Measurements from ENCODE around the gene SCUBE3. TPM values are rescaled to one million over a fixed set of nuclear protein-coding genes. Genes with fewer than 3 reads are reported as not detected.

Gene SCUBE3
- total RNA-seq, 8 experiments from 2014 or later = 2.6 to 14.6 (median 3.3) TPM

DNA sequence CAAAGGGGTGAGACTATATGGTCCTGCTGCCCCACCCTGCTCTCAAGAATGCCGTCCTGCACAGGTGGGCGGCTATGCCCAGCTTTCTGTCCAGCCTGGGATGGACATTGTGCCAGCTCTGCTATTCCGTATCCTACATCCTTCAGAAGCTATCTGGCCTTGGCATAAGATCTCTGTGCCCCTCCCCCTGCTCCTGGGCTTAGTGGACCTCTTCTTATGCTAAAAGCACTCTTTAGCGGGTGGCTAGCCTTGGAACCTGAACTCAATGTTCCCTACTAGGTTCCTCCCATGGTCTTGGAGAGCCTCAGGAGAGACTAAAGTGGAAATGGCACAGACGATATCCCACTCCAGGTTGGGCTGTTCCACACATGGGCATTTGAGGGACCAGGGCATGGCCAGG, 22.5 kb downstream of the SCUBE3 start:
- H3K4me3 ChIP-seq = no peak overlapping the region
- ATAC-seq (replicated peaks in 6 of 8) = no peak
- in situ Hi-C loops (cut with MboI; ENCODE audit: low pct_unique_long_range_greater_than_20kb in 2 of 9, low sequenced_read_pairs in 9 of 9, unreplicated experiment in 9 of 9) = loop anchor here in 4 of 9 experiments (25.0 kb wide), 2 partner anchors 99 to 249 kb away; partner anchors contain the start of gene TCP11 (in 1 of the 4)
- peaks cover 0 to 6% of the 10 kb centered on the region in 2 donors for H3K4me1 ChIP-seq (replicated peaks in 1 of 2)
- 83 to 100% (median 96%) methylated on average over 1 to 3 of the region's 5 CpGs; no CpG with 5 or more reads in 2 of the 10 experiments for WGBS, 10 experiments
- no peak overlapping the region for H3K27ac ChIP-seq

DNA sequence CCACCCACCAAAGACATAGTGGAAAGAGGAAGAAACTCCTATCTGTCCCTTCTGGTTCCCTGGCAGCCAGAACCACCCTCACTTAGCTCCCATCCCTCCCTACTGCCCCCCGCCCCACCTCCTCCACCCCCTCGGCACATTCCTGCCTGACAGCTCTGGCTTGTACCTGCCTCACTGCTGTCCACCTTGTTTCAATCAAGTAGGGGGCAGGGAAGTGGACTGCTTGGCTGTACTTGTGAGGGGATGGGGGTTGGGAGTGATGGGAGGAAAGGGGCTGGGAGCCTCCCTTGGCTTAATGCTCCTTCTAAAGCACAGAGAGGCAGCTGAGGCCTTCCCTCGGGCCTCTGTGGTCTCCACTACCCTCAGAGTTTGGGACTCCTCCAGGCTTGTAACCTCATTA, 23.7 kb downstream of the SCUBE3 start:
- Histone ChIP-seq H3K4me1 (replicated peaks in 1 of 2) (peaks cover 0 to 6% of the 10 kb centered on the region in 2 donors), H3K4me3 (no peak overlapping the region), H3K27ac (no peak overlapping the region)
- in situ Hi-C loops (cut with MboI; ENCODE audit: low pct_unique_long_range_greater_than_20kb in 2 of 9, low sequenced_read_pairs in 9 of 9, unreplicated experiment in 9 of 9) = loop anchor here in 4 of 9 experiments (25.0 kb wide), 2 partner anchors 100 to 250 kb away; partner anchors contain the start of gene TCP11 (in 1 of the 4)
- 60% methylated on average over 1 of the region's 3 CpGs; no CpG with 5 or more reads in 9 of the 10 experiments for WGBS, 10 experiments
- no peak for ATAC-seq (replicated peaks in 6 of 8)

- 54 to 100% (median 100%) methylated on average over 1 to 2 of the region's 3 CpGs; no CpG with 5 or more reads in 7 of the 10 experiments for WGBS, 10 experiments
- Histone ChIP-seq H3K4me1 (replicated peaks in 1 of 2) (peaks cover 0 to 6% of the 10 kb centered on the region in 2 donors), H3K4me3 (no peak overlapping the region), H3K27ac (no peak overlapping the region)
- ATAC-seq (replicated peaks in 6 of 8) = peak in 1 of 8 experiments; percentile 44
- in situ Hi-C loops (cut with MboI; ENCODE audit: low pct_unique_long_range_greater_than_20kb in 2 of 9, low sequenced_read_pairs in 9 of 9, unreplicated experiment in 9 of 9) = loop anchor here in 4 of 9 experiments (25.0 kb wide), 2 partner anchors 102 to 252 kb away; partner anchors contain the start of gene TCP11 (in 1 of the 4)
Observed at GRCh38 chr6:35238843-35239289, 25.1 kb downstream of the SCUBE3 start.

GRCh38 chr6:35239581-35239980, 25.8 kb downstream of the SCUBE3 start:
- H3K4me3 ChIP-seq = no peak overlapping the region
- H3K4me1 ChIP-seq (replicated peaks in 1 of 2) = peaks cover 0 to 6% of the 10 kb centered on the region in 2 donors
- in situ Hi-C loops (cut with MboI; ENCODE audit: low pct_unique_long_range_greater_than_20kb in 2 of 9, low sequenced_read_pairs in 9 of 9, unreplicated experiment in 9 of 9) = loop anchor here in 4 of 9 experiments (25.0 kb wide), 2 partner anchors 102 to 252 kb away; partner anchors contain the start of gene TCP11 (in 1 of the 4)
- no peak overlapping the region for H3K27ac ChIP-seq
- ATAC-seq (replicated peaks in 6 of 8) = peak in 1 of 8 experiments; percentile 26
- WGBS, 10 experiments = 80 to 100% (median 91%) methylated on average over 2 to 4 of the region's 4 CpGs; no CpG with 5 or more reads in 3 of the 10 experiments

DNA sequence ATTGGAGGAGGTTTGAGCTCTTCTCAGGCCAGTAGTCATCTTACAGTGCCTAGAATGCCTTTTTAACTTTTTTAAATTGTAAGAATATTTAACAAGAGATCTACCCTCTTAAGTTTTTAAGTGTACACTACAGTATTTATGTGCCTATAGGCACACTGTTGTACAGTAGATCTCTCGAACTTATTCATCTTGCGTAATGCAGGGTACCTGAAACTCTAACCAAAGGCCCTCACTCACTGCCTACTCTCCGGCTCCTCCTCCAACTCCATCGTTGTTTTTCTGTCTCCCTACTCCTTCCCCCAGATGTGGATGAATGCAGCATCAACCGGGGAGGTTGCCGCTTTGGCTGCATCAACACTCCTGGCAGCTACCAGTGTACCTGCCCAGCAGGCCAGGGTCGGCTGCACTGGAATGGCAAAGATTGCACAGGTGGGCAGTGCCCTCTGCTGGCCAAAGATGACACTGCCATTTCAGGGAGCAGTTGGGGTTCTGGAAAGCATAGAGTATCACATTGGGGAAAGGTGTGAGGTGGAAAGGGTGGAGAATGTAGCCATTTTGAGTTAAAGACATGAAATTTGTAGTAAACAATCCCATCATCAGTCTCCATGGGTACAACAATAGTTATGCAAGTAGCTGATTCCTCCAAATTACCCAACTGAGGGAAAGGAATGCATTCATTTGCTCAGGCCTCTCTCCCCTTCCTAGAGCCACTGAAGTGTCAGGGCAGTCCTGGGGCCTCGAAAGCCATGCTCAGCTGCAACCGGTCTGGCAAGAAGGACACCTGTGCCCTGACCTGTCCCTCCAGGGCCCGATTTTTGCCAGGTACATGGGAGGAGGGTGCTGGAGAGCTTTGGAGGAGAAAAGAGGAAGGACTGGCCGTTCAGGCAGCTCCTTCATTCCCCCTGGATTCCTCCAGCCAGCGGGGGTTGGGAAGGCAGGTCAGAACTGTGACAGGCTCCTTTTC, 27.4 kb downstream of the SCUBE3 start:
- Histone ChIP-seq H3K4me1 (replicated peaks in 1 of 2) (peaks cover 0 to 6% of the 10 kb centered on the region in 2 donors), H3K4me3 (no peak overlapping the region), H3K27ac (no peak overlapping the region)
- in situ Hi-C loops (cut with MboI; ENCODE audit: low pct_unique_long_range_greater_than_20kb in 2 of 9, low sequenced_read_pairs in 9 of 9, unreplicated experiment in 9 of 9) = loop anchor here in 4 of 9 experiments (25.0 kb wide), 2 partner anchors 104 to 254 kb away; partner anchors contain the start of gene TCP11 (in 1 of the 4)
- WGBS, 10 experiments = 27 to 93% (median 45%) methylated on average over 1 to 10 of the region's 12 CpGs; no CpG with 5 or more reads in 3 of the 10 experiments
- ATAC-seq (replicated peaks in 6 of 8) = peak; percentile 81 to 98 (median 90)

- no peak overlapping the region for H3K27ac ChIP-seq
- H3K4me1 ChIP-seq (replicated peaks in 1 of 2) = peaks cover 0 to 6% of the 10 kb centered on the region in 2 donors
- in situ Hi-C loops (cut with MboI; ENCODE audit: low pct_unique_long_range_greater_than_20kb in 2 of 9, low sequenced_read_pairs in 9 of 9, unreplicated experiment in 9 of 9) = loop anchor here in 4 of 9 experiments (25.0 kb wide), 2 partner anchors 105 to 255 kb away; partner anchors contain the start of gene TCP11 (in 1 of the 4)
- WGBS, 10 experiments = 80 to 100% (median 100%) methylated on average over 1 to 3 of the region's 5 CpGs; no CpG with 5 or more reads in 7 of the 10 experiments
- ATAC-seq (replicated peaks in 6 of 8) = no peak
- no peak overlapping the region for H3K4me3 ChIP-seq
Observed at GRCh38 chr6:35242486-35242885, 28.7 kb downstream of the SCUBE3 start.

DNA sequence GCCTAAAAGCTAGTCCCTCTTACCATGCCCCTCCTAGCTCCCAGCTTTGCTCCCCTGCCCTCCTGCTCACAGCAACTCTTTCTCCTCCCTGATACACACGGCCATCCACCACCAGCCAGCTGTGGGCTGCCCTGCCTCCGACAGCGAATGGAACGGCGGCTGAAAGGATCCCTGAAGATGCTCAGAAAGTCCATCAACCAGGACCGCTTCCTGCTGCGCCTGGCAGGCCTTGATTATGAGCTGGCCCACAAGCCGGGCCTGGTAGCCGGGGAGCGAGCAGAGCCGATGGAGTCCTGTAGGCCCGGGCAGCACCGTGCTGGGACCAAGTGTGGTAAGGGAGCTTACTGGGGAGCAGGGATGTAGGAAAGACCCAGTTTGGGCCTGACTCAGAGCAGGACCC, 29.1 kb downstream of the SCUBE3 start:
- Histone ChIP-seq H3K27ac (no peak overlapping the region), H3K4me3 (no peak overlapping the region), H3K4me1 (replicated peaks in 1 of 2) (peaks cover 0 to 6% of the 10 kb centered on the region in 2 donors)
- ATAC-seq (replicated peaks in 6 of 8) = no peak
- WGBS, 10 experiments = 91 to 100% (median 100%) methylated on average over 2 to 9 of the region's 13 CpGs; no CpG with 5 or more reads in 7 of the 10 experiments
- in situ Hi-C loops (cut with MboI; ENCODE audit: low pct_unique_long_range_greater_than_20kb in 2 of 9, low sequenced_read_pairs in 9 of 9, unreplicated experiment in 9 of 9) = loop anchor here in 4 of 9 experiments (25.0 kb wide), 2 partner anchors 106 to 256 kb away; partner anchors contain the start of gene TCP11 (in 1 of the 4)

GRCh38 chr6:35243386-35243958, 29.7 kb downstream of the SCUBE3 start:
- 0 to 93% (median 80%) methylated on average over 1 to 3 of the region's 17 CpGs; no CpG with 5 or more reads in 7 of the 10 experiments for WGBS, 10 experiments
- in situ Hi-C loops (cut with MboI; ENCODE audit: low pct_unique_long_range_greater_than_20kb in 2 of 9, low sequenced_read_pairs in 9 of 9, unreplicated experiment in 9 of 9) = loop anchor here in 4 of 9 experiments (25.0 kb wide), 2 partner anchors 106 to 256 kb away; partner anchors contain the start of gene TCP11 (in 1 of the 4)
- Histone ChIP-seq H3K4me1 (replicated peaks in 1 of 2) (peaks cover 0 to 6% of the 10 kb centered on the region in 2 donors), H3K27ac (no peak overlapping the region), H3K4me3 (no peak overlapping the region)
- ATAC-seq (replicated peaks in 6 of 8) = no peak

DNA sequence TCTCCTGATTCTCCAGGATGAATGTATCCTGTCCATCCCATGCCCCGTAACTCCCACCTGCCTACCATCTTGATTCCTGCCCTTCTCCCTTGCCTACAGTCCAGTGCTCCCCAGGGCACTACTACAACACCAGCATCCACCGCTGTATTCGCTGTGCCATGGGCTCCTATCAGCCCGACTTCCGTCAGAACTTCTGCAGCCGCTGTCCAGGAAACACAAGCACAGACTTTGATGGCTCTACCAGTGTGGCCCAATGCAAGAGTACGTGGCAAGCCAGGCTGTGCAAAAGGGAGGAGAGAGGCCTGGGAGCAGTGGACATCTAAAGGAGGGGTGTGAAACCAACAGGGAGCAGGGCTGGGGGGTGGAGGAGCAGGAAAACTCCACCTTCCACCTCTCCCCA, 30.8 kb downstream of the SCUBE3 start:
- in situ Hi-C loops (cut with MboI; ENCODE audit: low pct_unique_long_range_greater_than_20kb in 2 of 9, low sequenced_read_pairs in 9 of 9, unreplicated experiment in 9 of 9) = loop anchor here in 4 of 9 experiments (25.0 kb wide), 2 partner anchors 107 to 257 kb away; partner anchors contain the start of gene TCP11 (in 1 of the 4)

GRCh38 chr6:35247642-35248231, 34.0 kb downstream of the SCUBE3 start:
- Histone ChIP-seq H3K27ac (no peak overlapping the region), H3K4me3 (no peak overlapping the region), H3K4me1 (replicated peaks in 1 of 2) (no peaks in the 10 kb centered on the region)
- in situ Hi-C loops (cut with MboI; ENCODE audit: low pct_unique_long_range_greater_than_20kb in 2 of 9, low sequenced_read_pairs in 9 of 9, unreplicated experiment in 9 of 9) = loop anchor here in 4 of 9 experiments (25.0 kb wide), 2 partner anchors 110 to 260 kb away; partner anchors contain the start of gene TCP11 (in 1 of the 4)
- no peak for ATAC-seq (replicated peaks in 6 of 8)
- 81 to 100% (median 94%) methylated on average over 1 to 2 of the region's 2 CpGs; no CpG with 5 or more reads in 3 of the 10 experiments for WGBS, 10 experiments

More for the DNA sequence above, 30.8 kb downstream of the SCUBE3 start:
- no peaks in the 10 kb centered on the region for H3K4me1 ChIP-seq (replicated peaks in 1 of 2)
- H3K4me3 ChIP-seq = no peak overlapping the region
- H3K27ac ChIP-seq = no peak overlapping the region
- ATAC-seq (replicated peaks in 6 of 8) = no peak
- WGBS, 10 experiments = 90 to 100% (median 100%) methylated on average over 1 to 7 of the region's 7 CpGs; no CpG with 5 or more reads in 3 of the 10 experiments

DNA sequence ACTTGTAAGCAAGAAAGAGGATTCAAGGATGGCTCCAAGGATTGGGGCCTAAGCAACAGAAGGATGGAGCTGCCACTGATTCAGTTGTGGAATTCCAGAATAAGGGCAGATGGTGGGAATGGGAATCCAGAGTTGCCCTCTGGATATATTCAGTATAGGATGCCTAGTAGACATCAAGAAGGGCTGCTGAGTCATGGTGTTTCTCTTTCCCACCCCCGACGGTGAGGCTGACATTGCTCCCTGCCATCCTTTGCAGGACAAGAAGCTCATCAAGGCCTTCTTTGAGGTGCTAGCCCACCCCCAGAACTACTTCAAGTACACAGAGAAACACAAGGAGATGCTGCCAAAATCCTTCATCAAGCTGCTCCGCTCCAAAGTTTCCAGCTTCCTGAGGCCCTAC, 34.5 kb downstream of the SCUBE3 start:
- 50 to 100% (median 67%) methylated on average over 1 to 3 of the region's 3 CpGs; no CpG with 5 or more reads in 3 of the 10 experiments for WGBS, 10 experiments
- ATAC-seq (replicated peaks in 6 of 8) = peak in 2 of 8 experiments; percentile 29 to 34
- Histone ChIP-seq H3K4me3 (no peak overlapping the region), H3K27ac (no peak overlapping the region), H3K4me1 (replicated peaks in 1 of 2) (no peaks in the 10 kb centered on the region)
- in situ Hi-C loops (cut with MboI; ENCODE audit: low pct_unique_long_range_greater_than_20kb in 2 of 9, low sequenced_read_pairs in 9 of 9, unreplicated experiment in 9 of 9) = loop anchor here in 4 of 9 experiments (25.0 kb wide), 2 partner anchors 111 to 261 kb away; partner anchors contain the start of gene TCP11 (in 1 of the 4)
